ENCODE data around the gene P2RY4.

Gene P2RY4

GRCh38 chrX:70264784-70265183 lies 4.8 kb upstream of the P2RY4 start:
- no peak for TF ChIP-seq ZC3H10 (CRISPR knock-in tag; IDR thresholded peaks at IDR 0.05)
- no peak for TF ChIP-seq CREB5 (CRISPR knock-in tag; IDR thresholded peaks at IDR 0.05; ENCODE audit: low read depth)
- no peak for TF ChIP-seq RARB (CRISPR knock-in tag; IDR thresholded peaks at IDR 0.05)
- no peak for TF ChIP-seq ESRRG (CRISPR knock-in tag; IDR thresholded peaks at IDR 0.05)
- TF ChIP-seq PATZ1 (CRISPR knock-in tag; IDR thresholded peaks at IDR 0.05; ENCODE audit: borderline replicate concordance): no peak
- TF ChIP-seq ZNF565 (CRISPR knock-in tag; conservative IDR thresholded peaks at IDR 0.05; ENCODE audit: low read depth): no peak
- no peak for TF ChIP-seq TSHZ2 (CRISPR knock-in tag; IDR thresholded peaks at IDR 0.05)
- TF ChIP-seq POU6F1 (CRISPR knock-in tag; IDR thresholded peaks at IDR 0.05; ENCODE audit: borderline replicate concordance, low read depth): no peak
- TF ChIP-seq SNAI2 (CRISPR knock-in tag; IDR thresholded peaks at IDR 0.05): no peak
- TF ChIP-seq CSDC2 (CRISPR knock-in tag; IDR thresholded peaks at IDR 0.05): no peak
- no peak for TF ChIP-seq ZFP30 (CRISPR knock-in tag; IDR thresholded peaks at IDR 0.05)
- no peak for TF ChIP-seq TOX (CRISPR knock-in tag; IDR thresholded peaks at IDR 0.05; ENCODE audit: borderline replicate concordance)
- TF ChIP-seq ARNTL (CRISPR knock-in tag; IDR thresholded peaks at IDR 0.05; ENCODE audit: borderline replicate concordance, low read depth): no peak
- TF ChIP-seq ZFP3 (CRISPR knock-in tag; IDR thresholded peaks at IDR 0.05): no peak
- no peak for TF ChIP-seq GLIS3 (CRISPR knock-in tag; IDR thresholded peaks at IDR 0.05)
- TF ChIP-seq PPARA (CRISPR knock-in tag; IDR thresholded peaks at IDR 0.05; ENCODE audit: borderline replicate concordance): no peak
- no peak for TF ChIP-seq BACH2 (CRISPR knock-in tag; IDR thresholded peaks at IDR 0.05; ENCODE audit: borderline replicate concordance)
- no peak for TF ChIP-seq OSR1 (CRISPR knock-in tag; IDR thresholded peaks at IDR 0.05)
- no peak for TF ChIP-seq TCF4 (CRISPR knock-in tag; IDR thresholded peaks at IDR 0.05; ENCODE audit: borderline replicate concordance)
- no peak for TF ChIP-seq ZNF8 (CRISPR knock-in tag; IDR thresholded peaks at IDR 0.05)
- no peak for ATAC-seq

- ATAC-seq: peak; percentile 80
- no peak for TF ChIP-seq RARB (CRISPR knock-in tag; IDR thresholded peaks at IDR 0.05)
- TF ChIP-seq PATZ1 (CRISPR knock-in tag; IDR thresholded peaks at IDR 0.05; ENCODE audit: borderline replicate concordance): no peak
- TF ChIP-seq TCF4 (CRISPR knock-in tag; IDR thresholded peaks at IDR 0.05; ENCODE audit: borderline replicate concordance): no peak
- no peak for TF ChIP-seq OSR1 (CRISPR knock-in tag; IDR thresholded peaks at IDR 0.05)
- no peak for TF ChIP-seq CSDC2 (CRISPR knock-in tag; IDR thresholded peaks at IDR 0.05)
- no peak for TF ChIP-seq ZFP30 (CRISPR knock-in tag; IDR thresholded peaks at IDR 0.05)
- no peak for TF ChIP-seq ZFP3 (CRISPR knock-in tag; IDR thresholded peaks at IDR 0.05)
- no peak for TF ChIP-seq ZC3H10 (CRISPR knock-in tag; IDR thresholded peaks at IDR 0.05)
- TF ChIP-seq ZNF8 (CRISPR knock-in tag; IDR thresholded peaks at IDR 0.05): no peak
- TF ChIP-seq SNAI2 (CRISPR knock-in tag; IDR thresholded peaks at IDR 0.05): no peak
- TF ChIP-seq ISL1 (CRISPR knock-in tag; IDR thresholded peaks at IDR 0.05): no peak
- TF ChIP-seq TSHZ2 (CRISPR knock-in tag; IDR thresholded peaks at IDR 0.05): no peak
- TF ChIP-seq CSRNP3 (CRISPR knock-in tag; IDR thresholded peaks at IDR 0.05): no peak
Observed at GRCh38 chrX:70262952-70263567, 3.1 kb upstream of the P2RY4 start.

Data from SK-N-SH treated with all-trans-retinoic acid at 6 μM for 48 hours (cell line).